ENCODE results near the gene GABRR2.
A peak's percentile ranks its signal among the peaks of the same experiment; 100 is the strongest.
"Not testable (repeated sequence)": the region's sequence is repeated elsewhere in the genome, so short reads cannot be mapped to it uniquely, and the experiment has no call there.

GABRR2 gene

DNA sequence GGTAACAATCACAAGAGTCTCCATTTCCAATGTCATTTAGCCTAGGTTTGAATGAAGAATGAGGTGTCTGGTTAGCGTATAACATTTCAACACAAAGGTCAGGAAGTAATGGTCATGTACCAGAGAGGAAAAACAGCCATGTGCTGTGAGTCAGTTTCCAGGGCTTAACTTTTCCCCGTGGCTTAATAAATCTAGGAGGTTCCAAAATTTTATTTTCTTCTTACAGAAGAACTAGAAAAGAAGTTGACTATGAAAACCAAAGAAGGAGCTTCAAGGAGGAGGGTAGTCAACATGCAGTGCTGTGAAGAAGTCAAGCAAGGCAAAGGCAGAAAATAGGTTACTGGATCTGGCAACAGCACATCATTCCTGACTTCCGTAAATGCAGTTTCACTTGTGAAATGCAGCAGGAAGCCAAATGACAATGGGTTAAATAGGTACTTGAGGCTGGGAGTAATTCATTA lies 8.4 kb upstream of the GABRR2 start:
- DNase-seq: no peak

DNA sequence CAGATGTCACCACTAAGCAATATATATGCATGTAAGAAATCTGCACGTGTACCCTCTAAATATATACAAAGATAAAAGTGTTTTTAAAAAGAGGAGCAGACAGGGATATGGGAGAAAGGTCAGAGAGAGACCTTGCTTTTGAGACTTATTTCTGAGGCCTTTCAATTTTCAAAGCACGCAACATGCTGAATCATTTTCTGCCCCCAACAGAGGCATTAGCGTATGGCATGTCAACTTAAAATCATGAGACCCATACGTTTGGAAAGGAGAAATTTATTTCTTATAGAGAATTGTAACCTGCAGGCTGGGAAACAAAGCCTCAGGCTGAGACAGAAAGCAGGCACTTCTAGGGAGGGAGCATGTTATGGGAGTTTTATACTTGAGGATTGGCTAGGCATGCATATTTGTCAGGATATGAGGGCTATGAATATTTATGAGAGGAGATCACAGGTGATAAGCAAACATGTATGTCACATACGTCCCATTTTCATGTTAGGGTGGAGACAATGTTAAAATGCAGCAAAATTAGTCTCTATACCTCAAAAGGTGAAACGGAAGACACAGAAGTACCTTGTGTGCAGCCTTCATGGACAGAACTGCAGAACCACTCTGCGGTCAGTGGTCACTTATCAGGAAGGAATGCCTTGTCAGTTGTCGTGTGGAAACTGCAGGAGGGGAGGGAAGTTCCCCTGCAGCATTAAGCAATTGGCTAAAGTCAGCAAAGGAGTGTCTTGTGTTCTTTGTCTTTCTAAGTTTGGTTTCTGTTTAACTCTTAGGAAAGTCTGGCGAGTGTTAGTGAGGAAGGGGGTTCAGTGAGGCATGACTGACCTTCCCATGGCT lies 6.3 kb upstream of the GABRR2 start:
- no peak for DNase-seq

DNA sequence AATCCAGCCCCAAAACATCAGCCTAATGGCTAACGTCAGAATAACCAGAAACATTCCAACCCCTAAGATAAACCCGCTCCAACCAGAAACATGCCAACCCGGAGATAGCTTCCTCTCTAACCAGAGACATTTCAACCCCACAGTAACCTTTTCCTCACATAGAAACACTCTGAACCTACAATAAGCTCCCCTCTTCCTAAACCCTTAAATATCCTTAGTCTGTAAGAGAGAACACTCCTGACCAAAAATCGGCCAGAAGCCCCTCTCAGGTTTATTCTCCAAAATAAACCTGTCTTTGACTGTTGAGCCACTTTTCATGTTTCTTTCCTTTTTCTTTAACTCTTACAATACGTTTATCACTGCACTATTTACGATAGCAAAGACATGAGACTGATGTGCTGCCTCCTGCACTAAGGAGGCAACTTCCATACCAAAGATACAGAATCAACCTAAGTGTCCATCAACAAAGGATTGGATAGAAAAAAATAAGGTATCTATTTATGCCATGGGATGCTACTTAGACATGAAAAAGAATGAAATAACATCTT lies 5.0 kb upstream of the GABRR2 start:
- DNase-seq: no peak

DNA sequence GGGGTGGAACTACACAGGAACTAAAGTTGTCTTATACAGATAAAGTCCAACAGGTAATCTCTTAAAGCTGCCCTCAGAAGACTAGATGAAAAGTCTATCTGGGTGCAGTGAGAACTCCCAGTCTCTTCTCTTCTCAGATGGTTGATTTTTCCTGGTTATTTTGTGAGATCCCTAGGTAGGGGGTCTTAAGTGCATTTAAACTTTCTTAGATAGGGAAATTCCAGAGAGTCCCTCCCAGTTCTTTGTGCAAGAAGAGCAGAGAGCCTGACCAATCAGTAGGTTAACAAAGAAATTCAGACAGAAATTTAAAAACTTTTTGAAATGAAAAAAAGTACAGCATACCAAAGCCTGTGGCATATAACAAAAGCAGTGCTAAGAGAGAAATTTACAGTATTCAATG lies 2.0 kb upstream of the GABRR2 start:
- no peak for DNase-seq

DNA sequence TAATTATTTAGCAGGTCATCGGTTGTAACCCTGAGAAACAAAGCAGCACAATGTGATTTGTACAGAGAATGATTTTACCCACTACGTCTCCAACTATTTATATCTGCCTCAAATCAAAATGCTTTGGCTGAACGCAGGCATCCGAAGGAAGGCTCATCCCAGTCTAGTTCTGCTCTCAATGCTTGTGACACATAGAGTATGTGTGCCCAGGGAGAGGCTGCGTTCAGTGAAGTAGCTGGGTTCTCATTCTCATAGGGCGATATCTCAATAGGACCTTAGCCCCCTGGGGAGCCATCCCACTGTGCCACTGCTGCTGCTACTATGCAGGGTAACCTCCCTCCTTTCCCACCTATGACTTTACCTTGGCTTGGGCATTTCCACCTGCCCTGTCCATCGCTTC lies 407 bp downstream of the GABRR2 start:
- DNase-seq: no peak

DNA sequence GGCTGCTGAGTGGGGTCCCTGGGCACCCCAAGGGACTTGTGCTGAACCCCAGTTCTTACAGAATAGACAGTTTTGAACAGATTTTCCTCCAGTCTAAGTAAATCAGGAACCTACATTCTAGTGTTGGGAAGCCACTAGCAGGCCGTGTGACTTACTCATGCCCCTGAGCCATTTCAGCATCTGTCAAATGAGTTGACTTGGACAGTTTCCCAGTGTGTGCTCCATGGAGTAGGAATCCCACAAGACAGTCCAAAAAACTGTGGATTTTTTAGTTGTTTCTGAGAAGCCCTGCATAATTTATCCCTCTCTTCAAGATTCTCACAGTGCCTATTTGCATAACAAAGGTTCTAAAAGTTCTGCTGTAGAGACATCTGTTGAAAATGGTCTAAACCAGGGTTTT lies 2.1 kb downstream of the GABRR2 start:
- peak; percentile 92 for DNase-seq

DNA sequence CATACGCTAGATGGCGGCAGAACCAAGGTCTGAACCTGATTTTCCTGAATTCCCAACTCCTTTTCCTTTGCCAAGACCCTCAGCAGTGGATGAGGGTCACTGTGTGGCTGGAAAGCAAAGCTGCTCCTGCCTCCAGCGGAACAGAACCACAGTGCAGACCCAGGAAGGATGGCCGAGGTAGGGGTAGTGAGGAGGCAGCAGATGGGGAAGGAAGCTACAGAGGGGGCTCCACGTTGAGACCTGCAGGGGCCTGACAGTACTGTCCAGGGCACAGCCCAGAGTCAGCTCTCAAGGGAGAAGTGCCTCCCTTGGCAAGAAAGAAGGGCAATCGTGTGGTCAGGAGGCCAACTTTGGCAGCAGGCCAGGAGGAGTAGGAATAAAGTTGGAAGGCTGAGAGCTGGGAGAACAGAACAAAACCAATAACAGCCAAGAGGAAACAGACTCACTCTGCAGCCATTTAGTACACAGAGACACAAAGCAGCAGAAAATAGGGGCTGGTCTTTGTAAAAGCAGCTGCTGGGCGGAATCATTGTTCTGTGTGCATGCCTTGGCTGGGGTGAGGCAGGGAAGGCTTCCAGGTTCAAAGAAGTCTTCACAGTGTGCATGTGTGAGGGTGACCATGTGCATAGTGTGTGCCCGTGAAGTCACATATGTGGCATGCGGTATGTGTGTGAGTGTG lies 3.1 kb downstream of the GABRR2 start:
- DNase-seq: peak; percentile 53

DNA sequence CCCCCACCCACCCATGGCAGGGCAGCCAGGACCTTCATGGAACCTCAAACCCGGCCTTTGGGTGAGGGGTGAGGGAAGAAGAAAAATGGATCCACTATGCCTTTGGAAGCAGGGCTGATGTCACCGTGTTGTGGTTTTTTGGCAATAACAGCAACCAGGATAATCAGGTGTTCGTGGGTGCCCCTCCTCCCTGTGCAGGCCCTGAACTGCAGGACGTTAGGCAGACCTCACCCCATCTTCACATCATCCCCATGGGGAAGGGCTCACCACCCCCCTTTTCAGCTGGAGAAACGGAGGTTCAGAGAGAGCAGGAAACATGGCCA lies 3.6 kb downstream of the GABRR2 start:
- DNase-seq: no peak

DNA sequence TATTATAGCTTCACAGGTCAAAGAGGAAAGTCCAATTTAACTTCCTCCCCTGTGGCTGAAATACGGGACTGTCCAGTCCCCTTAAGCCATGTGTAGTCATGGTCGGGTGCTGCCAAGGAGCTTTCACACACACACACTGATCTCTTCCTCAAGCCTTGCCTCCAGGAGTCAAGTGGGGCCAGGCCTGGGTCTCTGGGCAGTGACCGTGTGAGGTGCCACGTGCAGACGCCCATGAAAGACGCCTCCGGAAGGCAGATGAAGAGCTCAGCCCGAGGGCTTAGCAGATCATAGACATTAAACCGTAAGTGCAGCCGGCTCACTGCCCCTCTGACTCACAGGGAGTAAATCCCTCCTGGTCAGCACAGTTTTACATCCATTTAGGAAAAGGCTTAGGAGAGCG lies 4.2 kb downstream of the GABRR2 start:
- DNase-seq: no peak

DNA sequence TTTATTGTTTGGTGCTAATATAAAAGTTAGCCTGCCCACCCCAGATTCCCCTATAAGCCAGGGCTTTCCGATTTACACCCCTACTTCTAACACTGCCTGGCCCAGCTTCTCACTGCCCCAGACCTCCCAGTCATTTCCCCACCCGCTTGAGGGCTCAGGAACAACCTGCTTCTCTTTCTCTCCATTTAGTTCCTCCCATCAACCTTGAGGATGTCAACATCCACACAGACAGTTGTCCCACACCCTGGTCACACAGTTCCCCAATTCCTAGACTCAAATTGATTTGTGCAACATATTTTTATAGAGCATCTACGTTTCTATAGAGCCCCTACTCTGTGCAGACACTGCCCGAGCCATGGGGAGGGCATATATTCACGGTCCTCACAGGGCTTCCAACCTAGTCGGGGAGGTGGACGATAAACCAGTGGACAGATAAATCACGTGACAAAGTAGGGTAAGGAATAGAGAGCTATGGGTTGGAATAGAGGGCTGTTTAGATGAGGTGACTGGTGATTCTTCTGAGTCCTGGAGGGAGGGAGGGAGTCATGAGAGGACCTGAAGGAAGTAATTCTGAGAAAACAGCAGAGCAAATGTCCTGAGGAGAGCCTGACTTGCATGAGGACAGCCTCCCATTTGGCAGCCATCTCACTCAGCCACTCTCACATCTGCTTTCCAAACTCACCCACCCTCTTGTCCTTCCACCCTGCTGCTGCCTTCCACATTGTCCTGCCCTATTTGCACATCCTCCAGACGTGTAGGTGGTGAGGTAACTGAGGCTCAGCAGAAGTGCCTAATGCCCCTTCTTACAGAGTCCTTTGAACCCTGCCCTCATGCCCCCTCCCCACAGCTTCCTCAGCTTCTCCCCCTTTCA lies 6.3 kb downstream of the GABRR2 start:
- DNase-seq: no peak

DNA sequence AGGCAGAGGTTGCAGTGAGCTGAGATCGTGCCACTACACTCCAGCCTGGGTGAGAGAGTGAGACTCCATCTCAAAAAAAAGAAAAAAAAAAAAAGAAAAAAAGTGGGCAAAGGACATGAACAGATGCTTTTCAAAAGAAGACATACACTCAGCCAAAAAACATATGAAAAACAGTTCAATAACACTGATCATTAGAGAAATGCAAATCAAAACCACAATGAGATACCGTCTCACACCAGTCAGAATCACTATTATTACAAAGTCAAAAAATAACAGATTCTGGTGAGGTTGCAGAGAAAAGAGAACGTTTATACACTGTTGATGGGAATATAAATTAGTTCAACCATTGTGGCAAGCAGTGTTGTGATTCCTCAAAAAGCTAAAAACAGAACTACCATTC lies 10.6 kb downstream of the GABRR2 start:
- DNase-seq: not testable (repeated sequence)

DNA sequence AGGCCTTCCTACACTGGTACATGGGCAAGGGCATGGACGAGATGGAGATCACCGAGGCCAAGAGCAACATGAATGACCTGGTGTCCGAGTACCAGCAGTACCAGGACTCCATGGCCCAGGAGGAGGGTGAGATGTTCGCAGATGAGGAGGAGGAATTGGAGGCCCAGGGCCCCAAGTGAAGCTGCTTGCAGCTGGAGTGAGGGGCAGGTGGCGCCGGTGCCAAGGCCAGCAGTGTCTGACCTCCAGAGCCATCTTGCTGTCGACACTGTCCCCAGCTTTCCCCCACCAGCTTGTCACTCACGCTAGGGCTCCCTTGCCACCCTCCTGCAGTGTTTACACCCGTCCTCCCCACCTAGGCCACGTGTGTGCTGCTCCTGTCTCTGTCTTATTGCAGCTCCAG lies 12.2 kb downstream of the GABRR2 start:
- DNase-seq: no peak

DNA sequence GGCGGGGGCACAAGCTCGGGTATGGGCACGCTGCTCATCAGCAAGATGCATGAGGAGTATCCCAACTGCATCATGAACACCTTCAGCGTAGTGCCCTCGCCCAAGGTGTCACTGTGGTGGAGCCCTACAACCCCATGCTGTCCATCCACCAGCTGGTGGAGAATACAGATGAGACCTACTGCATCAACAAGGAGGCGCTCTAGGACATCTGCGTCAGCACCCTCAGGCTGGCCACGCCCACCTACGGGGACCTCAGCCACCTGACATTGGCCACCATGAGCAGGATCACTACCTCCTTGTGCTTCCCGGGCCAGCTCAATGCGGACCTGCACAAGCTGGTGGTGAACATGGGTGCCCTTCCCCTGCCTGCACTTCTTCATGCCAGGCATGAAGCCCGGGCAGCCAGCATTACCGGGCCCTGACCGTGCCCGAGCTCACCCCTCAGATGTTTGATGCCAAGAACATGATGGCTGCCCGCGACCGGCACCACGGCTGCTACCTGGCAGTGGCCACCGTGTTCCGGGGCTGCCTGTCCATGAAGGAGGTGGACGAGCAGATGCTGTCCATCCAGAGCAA lies 12.8 kb downstream of the GABRR2 start:
- no peak for DNase-seq

DNA sequence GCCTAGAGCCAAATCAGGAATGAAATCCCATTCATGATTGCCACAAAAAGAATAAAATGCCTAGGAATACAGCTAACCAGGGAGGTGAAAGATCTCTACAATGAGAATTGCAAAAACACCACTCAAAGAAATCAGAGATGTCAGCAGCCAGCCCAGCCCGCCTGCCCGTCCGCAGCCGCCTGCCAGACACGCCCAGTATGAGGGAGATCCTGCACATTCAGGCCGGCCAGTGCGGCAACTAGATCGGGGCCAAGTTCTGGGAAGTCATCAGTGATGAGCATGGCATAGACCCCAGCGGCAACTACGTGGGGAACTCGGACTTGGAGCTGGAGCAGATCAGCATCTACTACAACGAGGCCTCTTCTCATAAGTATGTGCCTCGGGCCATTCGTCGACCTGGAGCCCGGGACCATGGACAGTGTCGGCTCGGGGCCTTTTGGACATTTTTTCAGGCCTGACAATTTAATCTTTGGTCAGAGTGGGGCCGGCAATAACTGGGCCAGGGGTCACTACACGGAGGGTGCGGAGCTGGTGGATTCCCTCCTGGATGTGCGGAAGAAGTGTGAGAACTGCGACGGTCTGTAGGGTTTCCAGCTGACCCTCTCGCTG lies 13.4 kb downstream of the GABRR2 start:
- no peak for DNase-seq

DNA sequence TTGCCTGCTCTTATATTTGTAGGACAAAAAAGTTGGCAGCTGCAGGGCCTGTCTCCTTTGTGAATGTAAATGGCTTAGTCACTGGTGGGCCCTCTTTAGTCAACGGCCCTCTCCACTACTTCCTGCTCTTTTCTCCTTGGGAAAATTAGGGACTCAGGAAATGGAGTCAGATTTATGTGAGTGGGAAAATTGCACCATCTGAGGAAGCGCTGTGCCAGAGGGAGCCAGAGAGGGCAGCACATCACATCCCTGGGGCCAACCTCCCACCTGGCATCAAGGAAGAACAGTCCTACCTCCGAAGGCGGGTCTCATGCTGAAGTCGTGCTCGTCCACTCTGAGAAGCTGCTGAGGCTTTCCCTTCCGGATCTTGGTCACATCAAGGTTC lies 15.6 kb downstream of the GABRR2 start:
- no peak for DNase-seq

DNA sequence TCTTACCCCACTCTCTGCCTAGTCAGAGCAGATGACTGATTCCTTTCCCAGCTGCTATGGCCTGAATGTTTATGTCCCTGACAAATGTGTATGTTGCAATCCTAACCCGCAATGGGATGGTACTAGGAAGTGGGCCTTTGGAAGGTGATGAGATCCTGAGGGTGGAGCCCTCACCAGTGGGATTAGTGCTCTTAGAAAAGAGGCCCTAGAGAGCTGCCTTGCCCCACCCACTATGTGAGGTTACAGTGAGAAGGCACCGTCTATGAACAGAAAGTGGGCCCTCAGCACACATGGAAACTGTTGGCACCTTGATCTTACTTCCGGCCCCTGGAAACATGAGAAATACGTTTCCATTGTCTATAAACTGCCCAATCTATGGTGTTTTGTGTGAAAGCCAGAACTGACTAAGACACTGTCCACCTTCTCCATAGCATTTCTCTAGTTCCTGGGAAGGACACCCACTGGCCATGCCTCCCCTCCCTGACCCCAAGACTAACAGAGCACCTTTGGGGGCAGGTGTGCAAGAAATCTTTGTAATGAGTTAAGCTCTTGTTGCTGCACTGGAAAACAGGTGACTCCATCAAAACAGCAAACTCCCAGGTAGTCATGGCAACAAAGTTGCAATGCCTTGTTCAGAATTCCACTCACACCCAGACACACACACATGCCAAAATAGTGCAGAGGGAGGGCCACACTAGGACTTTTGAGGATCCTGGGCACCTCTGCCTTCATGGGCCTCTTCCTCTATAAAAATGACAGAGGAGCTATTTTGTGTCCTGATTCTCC lies 16.2 kb downstream of the GABRR2 start:
- DNase-seq: peak; percentile 7

DNA sequence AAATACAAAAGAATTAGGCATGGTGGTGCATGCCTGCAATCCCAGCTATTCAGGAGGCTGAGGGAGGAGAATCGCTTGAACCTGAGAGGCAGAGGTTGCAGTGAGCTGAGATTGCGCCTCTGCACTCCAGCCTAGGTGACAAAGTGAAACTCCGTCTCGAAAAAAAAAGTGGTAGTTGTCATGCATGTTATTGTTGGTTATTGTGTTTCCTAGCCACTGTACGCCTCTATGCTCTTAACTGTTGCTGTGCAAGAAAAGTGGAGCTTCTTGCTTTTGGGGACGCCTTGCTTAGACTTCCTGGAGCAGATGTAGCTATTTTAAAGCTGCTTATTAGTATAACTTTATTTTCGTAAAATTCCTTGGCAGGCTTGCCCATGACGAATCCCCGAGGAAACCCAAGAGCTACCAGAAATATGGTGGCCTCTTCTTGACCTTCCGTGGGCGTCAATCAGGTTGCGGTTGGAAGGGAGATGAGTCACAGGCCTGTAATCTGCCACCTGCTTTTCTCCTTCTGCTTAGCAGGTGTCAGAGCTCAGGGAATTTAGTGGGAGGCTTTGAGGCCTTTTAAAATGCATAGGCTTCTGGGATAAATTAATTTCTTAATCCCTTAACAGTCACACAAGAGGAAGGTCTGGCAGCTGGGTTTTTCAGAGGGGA lies 17.3 kb downstream of the GABRR2 start:
- peak; percentile 94 for DNase-seq

DNA sequence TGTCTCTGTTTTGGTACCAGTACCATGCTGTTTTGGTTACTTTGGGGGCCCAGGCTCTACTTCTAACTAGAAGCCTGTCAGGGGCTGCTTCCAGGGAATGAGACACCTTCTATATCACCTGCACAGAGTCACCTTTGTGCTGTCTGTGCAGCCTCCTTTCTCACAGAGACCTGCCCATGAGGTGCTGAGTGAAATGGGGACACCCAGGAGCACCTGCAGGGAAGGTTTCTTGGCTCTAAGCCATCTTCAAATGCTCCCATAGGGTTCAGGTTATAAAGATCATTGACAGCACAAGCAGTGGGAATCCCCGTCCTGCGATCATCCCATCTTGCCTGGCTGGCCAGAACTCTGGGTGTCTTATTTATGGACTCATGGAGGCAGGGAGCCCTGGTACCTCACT lies 19.1 kb downstream of the GABRR2 start:
- DNase-seq: no peak

DNA sequence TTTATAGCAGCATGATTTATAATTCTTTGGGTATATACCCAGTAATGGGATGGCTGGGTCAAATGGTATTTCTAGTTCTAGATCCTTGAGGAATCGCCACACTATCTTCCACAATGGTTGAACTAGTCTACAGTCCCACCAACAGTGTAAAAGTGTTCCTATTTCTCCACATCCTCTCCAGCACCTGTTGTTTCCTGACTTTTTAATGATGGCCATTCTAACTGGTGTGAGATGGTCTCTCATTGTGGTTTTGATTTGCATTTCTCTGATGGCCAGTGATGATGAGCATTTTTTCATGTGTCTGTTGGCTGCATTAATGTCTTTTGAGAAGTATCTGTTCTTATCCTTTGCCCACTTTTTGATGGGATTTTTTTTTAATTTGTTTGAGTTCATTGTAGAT lies 20.0 kb downstream of the GABRR2 start:
- DNase-seq: not testable (repeated sequence)

DNA sequence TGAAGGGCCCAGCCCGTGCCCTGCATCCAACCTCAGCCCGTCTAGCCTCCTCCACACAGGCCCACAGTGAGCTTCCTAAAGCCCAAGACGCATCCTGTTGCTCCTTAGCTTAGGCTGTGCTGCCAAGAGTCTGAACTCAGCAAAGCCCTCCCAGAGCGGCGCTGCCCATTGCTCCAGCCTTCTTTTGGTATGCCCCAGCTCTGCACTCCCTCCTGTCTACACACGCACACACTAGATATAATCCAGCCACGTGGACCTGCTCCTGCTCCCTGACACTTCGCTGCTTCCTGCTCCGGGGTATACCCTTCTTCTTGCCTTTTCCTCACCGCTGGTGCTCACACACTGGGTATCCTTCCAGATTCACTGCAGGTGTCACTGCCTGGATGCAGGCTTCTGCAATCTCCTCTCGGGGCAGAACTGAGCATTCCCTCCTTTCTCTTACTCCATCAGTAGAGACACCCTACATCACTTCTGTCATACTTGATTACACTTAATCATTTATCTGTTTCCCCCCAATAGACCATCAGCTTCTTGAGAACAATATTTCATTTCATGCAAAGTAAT lies 23.8 kb downstream of the GABRR2 start:
- DNase-seq: no peak
